ENCODE data around the gene SETBP1.

Gene SETBP1

GRCh38 chr18:44819944-44820510 is 139.3 kb downstream of the SETBP1 start:
- DNase-seq = no peak

GRCh38 chr18:44821924-44822323 is 141.2 kb downstream of the SETBP1 start:
- no peak for DNase-seq

- no peak for DNase-seq
These were observed 142.6 kb downstream of the SETBP1 start for GRCh38 chr18:44823286-44823685.

GRCh38 chr18:44823782-44824181 is 143.1 kb downstream of the SETBP1 start:
- DNase-seq = no peak

DNA sequence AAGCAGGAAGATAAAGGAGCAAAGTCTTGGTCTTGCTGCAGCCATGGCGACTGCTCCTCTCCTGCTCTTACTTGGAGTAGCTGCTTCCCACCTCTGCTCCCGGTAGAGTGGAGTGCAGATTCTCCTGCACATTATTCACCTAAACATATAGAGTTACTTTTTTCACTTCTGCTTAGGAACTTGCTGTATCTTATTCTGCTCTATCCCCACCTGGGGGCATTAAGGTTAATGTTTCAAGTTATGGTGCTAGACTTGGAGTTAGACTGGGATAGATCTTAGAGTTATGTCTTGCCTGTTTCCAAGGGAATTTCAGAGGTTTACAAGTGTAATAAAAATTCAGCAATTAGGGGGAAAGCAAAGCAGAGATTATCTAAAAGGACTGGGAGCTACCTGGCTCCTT is 144.2 kb downstream of the SETBP1 start:
- no peak for DNase-seq

GRCh38 chr18:44826418-44827259 is 146.0 kb downstream of the SETBP1 start:
- peak; percentile 80 for DNase-seq

DNA sequence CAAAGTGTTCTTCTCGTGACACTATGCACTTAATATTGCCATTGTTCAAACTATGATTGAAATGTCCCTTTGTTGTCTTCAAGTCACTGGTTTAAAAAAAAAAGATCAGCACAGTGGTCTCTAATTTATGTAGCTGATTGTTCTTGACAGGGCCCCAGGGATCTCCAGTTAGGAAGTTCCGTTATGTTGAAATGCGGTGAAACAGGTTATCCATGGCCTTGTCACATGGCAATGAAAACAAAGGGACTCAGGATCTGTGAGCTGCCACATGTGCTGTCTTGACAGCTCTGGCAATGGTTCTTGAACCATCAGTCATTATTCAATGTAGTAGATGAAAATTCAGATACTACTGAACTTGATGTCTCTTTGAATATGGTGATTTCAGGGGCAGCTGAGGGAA is 147.4 kb downstream of the SETBP1 start:
- DNase-seq = no peak

- DNase-seq = no peak
These were observed 149.9 kb downstream of the SETBP1 start for GRCh38 chr18:44830581-44830980.

- DNase-seq = no peak
These were observed 153.1 kb downstream of the SETBP1 start for GRCh38 chr18:44833786-44834185.

- DNase-seq = no peak
These were observed 154.3 kb downstream of the SETBP1 start for GRCh38 chr18:44834867-44835469.

- DNase-seq = no peak
These were observed 155.0 kb downstream of the SETBP1 start for GRCh38 chr18:44835703-44836102.

- no peak for DNase-seq
These were observed 155.6 kb downstream of the SETBP1 start for GRCh38 chr18:44836263-44836662.

GRCh38 chr18:44837482-44838180 is 156.9 kb downstream of the SETBP1 start:
- DNase-seq = no peak

GRCh38 chr18:44838971-44839666 is 158.4 kb downstream of the SETBP1 start:
- DNase-seq = no peak

DNA sequence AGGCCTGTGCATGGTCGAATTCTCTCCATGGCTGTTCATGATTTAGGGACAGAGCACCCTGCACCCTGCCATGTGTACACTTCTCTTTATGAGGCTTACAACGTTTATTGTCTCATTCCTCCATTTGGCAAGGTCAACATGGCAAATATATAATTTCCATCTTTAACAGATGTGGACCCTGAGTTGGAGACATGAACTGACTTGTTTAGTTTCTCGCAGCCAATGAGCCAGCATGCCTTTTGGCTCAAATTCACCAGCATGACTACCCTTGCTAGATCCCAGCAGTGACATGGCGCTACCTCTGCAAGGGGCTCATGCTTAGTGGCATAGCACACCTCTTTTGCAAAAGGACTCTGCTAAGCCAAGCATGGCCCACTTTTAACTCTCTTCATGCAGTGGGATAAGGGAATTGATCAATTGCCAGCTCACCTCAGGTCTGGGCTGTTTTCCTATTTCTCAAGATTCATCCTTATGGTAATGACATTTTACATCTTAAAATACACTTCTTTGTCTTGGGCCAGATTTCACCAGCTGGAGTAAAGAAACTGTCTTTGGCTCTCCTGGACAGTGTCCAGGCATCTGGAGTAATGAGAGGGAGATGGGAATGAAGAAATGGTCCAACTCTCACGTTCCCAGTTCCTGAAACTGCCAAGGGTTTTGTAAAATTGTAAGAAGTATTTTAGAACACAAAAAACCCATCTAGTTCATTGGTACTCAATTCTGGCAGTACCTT is 159.5 kb downstream of the SETBP1 start:
- DNase-seq = peak; percentile 33

DNA sequence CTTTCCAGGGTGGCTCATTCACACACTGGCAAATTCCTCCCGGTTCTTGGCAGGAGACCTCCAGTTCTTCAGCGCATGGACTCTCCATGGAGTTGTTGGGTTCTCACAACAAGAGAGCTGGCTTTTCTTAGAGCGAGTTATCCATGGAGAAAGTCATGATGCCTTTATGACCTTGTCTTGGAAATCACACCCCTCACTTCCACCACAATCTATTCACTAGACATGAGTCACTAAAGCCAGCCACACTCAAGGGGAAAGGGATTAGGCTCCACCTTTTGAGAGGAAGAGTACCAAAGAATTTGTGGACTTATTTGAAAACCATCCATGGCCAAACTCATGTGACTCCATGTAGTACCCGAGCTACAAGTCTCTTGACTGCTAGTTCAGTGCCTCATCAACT is 160.5 kb downstream of the SETBP1 start:
- no peak for DNase-seq

- DNase-seq = no peak
These were observed 161.3 kb downstream of the SETBP1 start for GRCh38 chr18:44841752-44842587.

DNA sequence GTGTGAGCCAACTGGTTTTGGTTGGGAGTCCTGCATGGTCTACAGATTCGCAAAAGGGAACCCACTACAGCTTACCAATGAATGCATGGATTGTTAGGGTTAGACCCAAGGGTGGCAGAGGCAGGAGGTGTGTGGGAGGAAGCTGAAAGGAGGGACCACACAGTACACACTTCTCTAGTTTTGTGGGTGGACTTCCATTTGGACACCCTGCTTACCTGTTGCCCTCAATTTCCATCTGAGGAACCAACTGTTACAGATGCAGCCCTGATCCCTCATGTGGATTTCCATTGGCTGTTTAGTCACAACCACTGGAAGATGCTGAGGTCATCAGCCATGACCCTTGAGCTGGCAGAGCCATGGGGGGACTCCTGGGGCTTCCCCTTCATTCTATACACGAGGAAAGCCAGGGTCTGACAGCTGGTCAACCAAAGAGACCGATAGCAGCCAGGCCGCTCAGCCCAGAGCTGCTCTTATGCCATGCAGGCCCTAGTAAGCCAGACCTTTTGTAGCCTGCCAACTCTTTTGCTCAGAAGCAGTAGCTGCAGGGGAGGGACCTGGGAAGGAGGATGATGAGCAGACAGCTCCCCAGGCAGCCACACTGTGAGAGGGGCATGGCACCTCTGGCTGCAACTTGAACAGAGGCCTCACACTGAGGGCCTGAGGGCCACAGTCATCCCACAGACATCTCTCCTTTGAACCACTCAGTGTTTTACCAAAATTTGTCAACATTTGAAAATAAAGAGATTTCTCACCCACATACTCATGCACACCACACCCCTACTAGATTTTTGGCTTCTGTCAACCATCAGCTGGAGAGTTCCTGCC is 162.1 kb downstream of the SETBP1 start:
- no peak for DNase-seq

GRCh38 chr18:44844486-44844885 is 163.8 kb downstream of the SETBP1 start:
- DNase-seq = no peak

GRCh38 chr18:44846450-44846849 is 165.8 kb downstream of the SETBP1 start:
- no peak for DNase-seq

Measured in NCI-H1092 treated with DMSO at 0.1 percent for 48 hours (cell line).